ELF-1 (cell line): Measurements from ENCODE around the gene CBLN3.
"Not testable (repeated sequence)": the region's sequence is repeated elsewhere in the genome, so short reads cannot be mapped to it uniquely, and the experiment has no call there.

ENCODE experiments used
- DNase-seq: peaks from one replicate; pipeline ENCODE4 v3.0.0-alpha.2; 2016; ENCODE audit warnings: low read depth, low spot score

CBLN3 gene

GRCh38 chr14:24429395-24430142 lies at the start of gene CBLN3, which contains the start of gene KHNYN:
CBLN3 (minus strand) TSS chr14:24429668; CDS start chr14:24429054, 614 bp downstream.
KHNYN (plus strand) TSS chr14:24429954; CDS start chr14:24430731, 777 bp downstream.
- peak; percentile 81 for DNase-seq

- no peak for DNase-seq
Measured at GRCh38 chr14:24475261-24475660, 45.8 kb upstream of the CBLN3 start.

- no peak for DNase-seq
Measured at GRCh38 chr14:24473211-24473610, 43.7 kb upstream of the CBLN3 start.

GRCh38 chr14:24470450-24470849 lies 41.0 kb upstream of the CBLN3 start:
- DNase-seq = not testable (repeated sequence)

- DNase-seq = no peak
Measured at GRCh38 chr14:24465805-24466204, 36.3 kb upstream of the CBLN3 start.

- DNase-seq = no peak
Measured at GRCh38 chr14:24465368-24465767, 35.9 kb upstream of the CBLN3 start.

GRCh38 chr14:24463884-24464785 lies 34.7 kb upstream of the CBLN3 start:
- no peak for DNase-seq

GRCh38 chr14:24463017-24463883 lies 33.8 kb upstream of the CBLN3 start:
- no peak for DNase-seq

GRCh38 chr14:24461336-24461735 lies 31.9 kb upstream of the CBLN3 start:
- DNase-seq = no peak

GRCh38 chr14:24459331-24459730 lies 29.9 kb upstream of the CBLN3 start:
- DNase-seq = no peak

- DNase-seq = no peak
Measured at GRCh38 chr14:24458736-24459135, 29.3 kb upstream of the CBLN3 start.

GRCh38 chr14:24456980-24457379 lies 27.5 kb upstream of the CBLN3 start:
- no peak for DNase-seq

GRCh38 chr14:24450828-24451227 lies 21.4 kb upstream of the CBLN3 start:
- not testable (repeated sequence) for DNase-seq

GRCh38 chr14:24443053-24443665 lies 13.7 kb upstream of the CBLN3 start:
- no peak for DNase-seq

- peak; percentile 99 for DNase-seq
Measured at GRCh38 chr14:24442240-24443052, 13.0 kb upstream of the CBLN3 start, which contains the start of gene SDR39U1. SDR39U1 (minus strand) TSS chr14:24442776; CDS start chr14:24442769, 7 bp downstream.

GRCh38 chr14:24441904-24442239 lies 12.4 kb upstream of the CBLN3 start:
- no peak for DNase-seq

GRCh38 chr14:24441485-24441884 lies 12.0 kb upstream of the CBLN3 start:
- no peak for DNase-seq

GRCh38 chr14:24440606-24441399 lies 11.3 kb upstream of the CBLN3 start:
- DNase-seq = no peak

GRCh38 chr14:24439830-24440605 lies 10.6 kb upstream of the CBLN3 start:
- DNase-seq = no peak
